AG09319 (cell line): ENCODE data around the gene CPEB4.

Experiments used
- DNase-seq: peaks from one replicate; pipeline ENCODE4 v3.0.0-alpha.2; 2010; ENCODE audit warnings: low read depth; ENCODE audit errors: extremely low read depth
- CTCF ChIP-seq: IDR thresholded peaks from 2 replicates; pipeline ENCODE4 v1.5.1; 2011; ENCODE audit warnings: low read depth, mild to moderate bottlenecking, inconsistent platforms, low read length, moderate library complexity

The CPEB4 gene

DNA sequence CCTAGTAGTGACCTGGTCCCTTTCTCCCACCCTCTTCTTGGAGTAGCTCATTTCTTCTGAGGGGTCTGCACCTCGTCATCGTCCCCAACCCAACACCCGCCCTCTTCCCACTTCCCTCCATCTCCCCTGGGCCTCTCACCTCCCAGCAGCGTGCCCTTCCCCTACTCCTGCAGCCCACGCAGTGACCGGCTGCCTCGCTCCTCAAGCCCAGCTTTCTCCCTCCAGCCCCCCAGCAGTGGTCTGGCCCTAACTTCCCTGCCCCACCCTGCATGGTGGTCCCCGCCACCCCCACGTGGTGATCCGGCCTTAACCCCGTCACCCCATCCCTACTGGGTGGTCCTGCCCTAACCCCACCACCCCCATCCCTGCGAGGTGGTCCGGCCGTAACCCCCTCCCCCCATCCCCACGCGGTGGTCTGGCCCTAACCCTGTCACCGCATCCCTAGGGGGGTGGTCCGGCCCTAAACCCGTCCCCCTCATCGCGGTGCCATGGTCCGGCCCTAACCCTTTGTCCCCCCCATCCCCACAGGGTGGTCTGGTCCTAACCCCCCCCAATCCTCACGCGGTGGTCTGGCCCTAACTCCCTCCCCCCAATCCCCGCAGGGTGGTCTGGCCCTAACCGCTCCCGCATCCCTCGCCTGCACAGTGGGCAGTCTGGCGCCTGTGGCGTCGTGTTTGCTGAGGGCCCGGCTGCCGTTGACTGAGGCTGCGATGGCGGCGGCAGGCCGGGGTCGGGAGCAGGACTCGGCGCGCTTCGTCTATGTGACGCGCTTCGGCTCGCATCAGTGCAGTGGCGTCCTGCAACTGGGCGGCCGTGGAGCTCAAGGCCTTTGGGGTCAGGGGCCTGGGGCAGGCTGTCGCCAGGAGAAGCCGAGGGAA is 100.6 kb downstream of the CPEB4 start, which contains the start of gene C5orf47:
C5orf47 (plus strand) TSS at position 617 of the 878 bp plus-strand sequence; CDS start at position 711, 94 bp downstream.
- no peak for DNase-seq
- no peak for TF ChIP-seq CTCF

- no peak for TF ChIP-seq CTCF
Observed at GRCh38 chr5:173989432-173990082, 101.4 kb downstream of the CPEB4 start.

GRCh38 chr5:173997331-173997730 is 109.2 kb downstream of the CPEB4 start:
- DNase-seq: no peak
- no peak for TF ChIP-seq CTCF

More at GRCh38 chr5:173989432-173990082, 101.4 kb downstream of the CPEB4 start:
- no peak for DNase-seq

DNA sequence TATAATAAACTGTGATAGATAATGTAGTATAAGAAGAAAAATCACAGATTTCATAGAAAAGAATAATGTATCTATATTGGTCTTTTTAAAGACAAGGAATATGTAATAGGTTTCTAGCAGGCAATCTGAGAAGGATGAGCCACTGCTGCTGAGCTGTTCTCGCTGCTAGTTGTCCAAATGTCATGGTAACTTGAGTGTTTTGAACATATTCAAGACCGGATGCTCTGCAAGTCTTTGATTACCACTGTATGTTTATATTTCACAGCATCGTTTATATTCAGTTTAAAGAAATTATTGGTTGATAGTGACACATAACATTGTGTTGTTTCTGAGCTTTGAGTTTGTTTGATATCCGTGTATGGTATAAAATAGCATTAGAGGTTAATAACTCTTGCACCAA is 110.4 kb downstream of the CPEB4 start:
- DNase-seq: no peak
- no peak for TF ChIP-seq CTCF

DNA sequence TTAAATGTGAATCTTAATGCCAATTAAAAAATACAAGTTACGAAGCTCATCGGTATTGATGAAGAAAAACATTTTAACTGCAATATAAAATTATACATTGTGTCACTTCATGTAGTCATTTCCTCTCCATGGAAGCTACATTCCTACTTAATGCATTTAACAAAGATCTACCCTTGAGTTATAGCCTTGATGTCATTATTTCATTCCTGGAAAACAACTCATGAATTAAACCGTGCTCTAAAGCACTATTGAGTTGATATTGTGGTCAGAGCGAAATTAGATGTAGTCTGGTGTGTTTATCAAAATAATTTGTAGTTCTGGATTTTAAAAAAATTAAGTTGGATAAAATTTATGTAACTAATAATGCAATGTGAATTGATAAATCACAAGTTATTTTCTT is 111.9 kb downstream of the CPEB4 start:
- no peak for TF ChIP-seq CTCF
- no peak for DNase-seq

- no peak for TF ChIP-seq CTCF
- DNase-seq: no peak
Observed at GRCh38 chr5:174003795-174004194, 115.6 kb downstream of the CPEB4 start.

GRCh38 chr5:174008922-174009321 is 120.8 kb downstream of the CPEB4 start:
- DNase-seq: no peak
- no peak for TF ChIP-seq CTCF
